GM19324 (cell line): ENCODE measurements around the gene SHMT2.

Experiments
- ATAC-seq: cut with Tn5 transposase; IDR thresholded peaks from one replicate; pipeline ENCODE4 v1.9.1; 2021; ENCODE audit warnings: mild to moderate bottlenecking, moderate library complexity; ENCODE audit not compliant: unreplicated experiment, low FRiP score

The SHMT2 gene

DNA sequence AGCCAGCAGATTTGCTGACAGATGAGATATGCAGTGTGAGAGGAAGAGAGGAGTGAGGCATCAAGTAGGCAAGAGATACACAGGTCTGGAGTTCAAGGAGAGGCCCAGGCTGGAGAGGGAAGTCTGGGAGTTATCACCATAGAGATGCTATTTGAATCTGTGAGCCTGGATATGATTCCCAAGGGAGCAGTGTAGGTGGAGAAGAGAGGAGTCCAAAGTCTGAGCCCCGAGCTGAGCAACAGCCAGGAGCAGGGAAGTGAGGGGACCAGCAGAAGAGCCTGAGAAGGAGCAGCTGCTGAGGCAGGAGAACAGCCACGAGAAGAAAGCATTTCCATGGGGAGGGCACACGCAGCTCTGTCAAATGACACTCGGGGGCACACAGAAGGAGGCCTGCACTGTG lies 33.1 kb upstream of the SHMT2 start:
- ATAC-seq = no peak

DNA sequence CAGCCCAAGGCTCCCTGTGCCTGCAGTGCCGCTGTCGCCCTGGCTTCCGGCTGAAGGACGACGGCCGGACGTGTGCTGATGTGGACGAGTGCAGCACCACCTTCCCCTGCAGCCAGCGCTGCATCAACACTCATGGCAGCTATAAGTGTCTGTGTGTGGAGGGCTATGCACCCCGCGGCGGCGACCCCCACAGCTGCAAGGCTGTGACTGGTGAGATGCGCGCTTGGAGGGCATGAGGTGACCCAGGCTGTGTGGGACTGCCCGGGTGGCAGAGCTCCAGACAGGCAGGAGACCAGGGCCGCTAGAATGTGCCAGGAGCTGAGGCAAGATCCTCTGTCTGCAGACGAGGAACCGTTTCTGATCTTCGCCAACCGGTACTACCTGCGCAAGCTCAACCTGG lies 32.6 kb upstream of the SHMT2 start:
- ATAC-seq = no peak

DNA sequence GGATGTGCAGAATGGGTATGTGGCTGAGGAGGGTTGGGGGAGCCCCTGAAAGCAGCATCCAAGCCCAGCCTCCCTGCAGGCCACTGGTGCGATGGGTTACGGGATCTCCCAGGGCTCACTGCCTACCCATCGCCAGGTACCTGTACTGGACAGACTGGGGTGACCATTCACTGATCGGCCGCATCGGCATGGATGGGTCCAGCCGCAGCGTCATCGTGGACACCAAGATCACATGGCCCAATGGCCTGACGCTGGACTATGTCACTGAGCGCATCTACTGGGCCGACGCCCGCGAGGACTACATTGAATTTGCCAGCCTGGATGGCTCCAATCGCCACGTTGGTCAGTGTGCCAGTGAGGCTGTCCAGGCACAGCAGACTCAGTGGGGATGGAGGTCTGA lies 31.2 kb upstream of the SHMT2 start:
- ATAC-seq = no peak

DNA sequence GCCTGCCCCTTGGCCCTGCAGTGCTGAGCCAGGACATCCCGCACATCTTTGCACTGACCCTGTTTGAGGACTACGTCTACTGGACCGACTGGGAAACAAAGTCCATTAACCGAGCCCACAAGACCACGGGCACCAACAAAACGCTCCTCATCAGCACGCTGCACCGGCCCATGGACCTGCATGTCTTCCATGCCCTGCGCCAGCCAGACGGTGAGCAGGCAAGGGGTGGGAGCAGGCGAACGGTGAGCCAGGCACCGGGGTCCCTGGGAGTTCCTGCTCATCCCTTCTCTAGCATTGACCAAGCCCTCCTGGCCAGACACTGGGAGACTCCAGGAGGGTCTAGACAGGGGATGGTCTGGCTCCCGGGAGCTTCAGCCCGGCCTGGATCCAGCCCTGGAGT lies 30.3 kb upstream of the SHMT2 start:
- no peak for ATAC-seq

DNA sequence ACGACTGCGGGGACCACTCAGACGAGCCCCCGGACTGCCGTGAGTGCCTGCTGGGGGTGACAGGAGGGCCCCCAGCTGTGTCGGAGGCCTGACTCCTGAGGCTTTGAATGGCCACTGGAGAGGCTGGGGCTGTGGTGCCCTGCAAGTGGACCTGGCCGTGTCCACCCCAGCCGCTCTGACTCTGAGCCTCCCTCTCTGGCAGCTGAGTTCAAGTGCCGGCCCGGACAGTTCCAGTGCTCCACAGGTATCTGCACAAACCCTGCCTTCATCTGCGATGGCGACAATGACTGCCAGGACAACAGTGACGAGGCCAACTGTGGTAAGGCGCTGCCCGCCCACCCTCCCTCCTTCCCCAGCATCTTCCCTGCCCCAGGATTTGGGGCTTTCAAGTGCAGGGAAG lies 29.0 kb upstream of the SHMT2 start:
- no peak for ATAC-seq

DNA sequence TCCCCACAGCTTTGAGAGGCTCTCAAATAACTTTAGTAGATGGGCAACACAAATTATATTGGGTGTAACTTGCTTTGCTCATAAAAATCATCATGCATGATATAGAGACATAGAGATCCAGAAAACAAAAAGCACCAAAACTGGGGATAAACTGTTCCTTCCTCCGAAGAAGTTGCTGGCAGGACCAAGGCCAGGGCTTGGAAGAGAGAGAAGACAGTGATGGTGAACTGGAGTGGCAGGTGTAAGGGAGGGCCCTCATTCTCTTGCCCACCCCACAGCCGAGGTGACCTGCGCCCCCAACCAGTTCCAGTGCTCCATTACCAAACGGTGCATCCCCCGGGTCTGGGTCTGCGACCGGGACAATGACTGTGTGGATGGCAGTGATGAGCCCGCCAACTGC lies 28.3 kb upstream of the SHMT2 start:
- ATAC-seq = no peak

DNA sequence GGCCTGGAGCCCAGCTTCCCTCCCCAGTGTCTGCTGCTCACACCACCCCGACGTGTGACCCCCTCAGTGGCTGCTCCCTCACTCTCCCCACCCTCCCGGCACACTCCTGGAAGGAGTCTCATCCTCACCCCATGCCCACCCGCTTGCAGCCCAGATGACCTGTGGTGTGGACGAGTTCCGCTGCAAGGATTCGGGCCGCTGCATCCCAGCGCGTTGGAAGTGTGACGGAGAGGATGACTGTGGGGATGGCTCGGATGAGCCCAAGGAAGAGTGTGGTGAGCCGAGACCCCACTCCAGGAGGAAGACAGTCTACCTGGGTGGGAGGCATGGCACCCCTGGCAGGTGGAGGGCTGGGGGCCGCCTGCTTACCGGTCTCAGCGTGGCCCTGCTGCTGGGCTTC lies 27.9 kb upstream of the SHMT2 start:
- no peak for ATAC-seq

DNA sequence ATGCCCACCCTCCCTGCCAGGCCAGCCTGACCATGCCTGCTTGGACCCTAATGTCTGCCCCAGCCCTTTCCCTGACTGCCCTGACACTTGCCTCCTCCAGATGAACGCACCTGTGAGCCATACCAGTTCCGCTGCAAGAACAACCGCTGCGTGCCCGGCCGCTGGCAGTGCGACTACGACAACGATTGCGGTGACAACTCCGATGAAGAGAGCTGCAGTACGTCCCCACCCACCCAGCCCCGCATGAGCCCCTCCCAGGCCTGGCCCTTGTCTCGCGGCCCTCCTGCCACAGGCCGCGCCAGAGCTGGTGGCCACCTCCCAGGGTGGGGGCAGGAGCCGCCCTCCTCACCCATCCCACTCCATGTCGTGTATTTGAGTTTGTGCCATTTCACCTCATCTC lies 27.2 kb upstream of the SHMT2 start:
- no peak for ATAC-seq

DNA sequence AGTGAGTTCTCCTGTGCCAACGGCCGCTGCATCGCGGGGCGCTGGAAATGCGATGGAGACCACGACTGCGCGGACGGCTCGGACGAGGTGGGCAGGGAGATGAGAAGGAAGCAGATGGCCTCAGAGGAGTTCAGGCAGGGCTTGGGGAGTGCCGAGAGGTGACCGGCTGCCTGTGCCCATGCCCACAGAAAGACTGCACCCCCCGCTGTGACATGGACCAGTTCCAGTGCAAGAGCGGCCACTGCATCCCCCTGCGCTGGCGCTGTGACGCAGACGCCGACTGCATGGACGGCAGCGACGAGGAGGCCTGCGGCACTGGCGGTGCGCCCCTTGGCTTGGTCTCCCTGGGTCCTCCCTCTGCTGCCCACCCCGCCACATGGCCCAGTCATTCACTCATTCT lies 26.3 kb upstream of the SHMT2 start:
- no peak for ATAC-seq

DNA sequence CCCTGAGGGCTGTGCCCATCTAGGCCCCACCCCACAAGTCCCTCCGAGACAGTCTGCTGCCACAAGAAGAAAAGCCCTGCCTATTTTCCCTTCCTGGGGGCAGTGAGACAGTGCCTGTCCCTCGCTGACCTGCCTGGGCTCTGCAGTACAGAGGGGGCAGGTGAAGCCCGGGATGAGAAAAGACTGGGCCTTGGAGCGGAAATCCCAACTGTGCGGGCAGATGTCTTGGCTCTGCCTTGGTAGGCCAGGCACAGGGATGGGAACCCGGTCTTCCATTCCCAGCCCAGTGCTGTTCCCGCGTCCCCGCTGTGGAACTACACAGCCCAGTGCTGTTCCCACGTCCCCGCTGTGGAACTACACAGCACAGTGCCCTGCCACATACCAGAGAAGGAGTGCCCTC lies 25.7 kb upstream of the SHMT2 start:
- ATAC-seq = no peak

DNA sequence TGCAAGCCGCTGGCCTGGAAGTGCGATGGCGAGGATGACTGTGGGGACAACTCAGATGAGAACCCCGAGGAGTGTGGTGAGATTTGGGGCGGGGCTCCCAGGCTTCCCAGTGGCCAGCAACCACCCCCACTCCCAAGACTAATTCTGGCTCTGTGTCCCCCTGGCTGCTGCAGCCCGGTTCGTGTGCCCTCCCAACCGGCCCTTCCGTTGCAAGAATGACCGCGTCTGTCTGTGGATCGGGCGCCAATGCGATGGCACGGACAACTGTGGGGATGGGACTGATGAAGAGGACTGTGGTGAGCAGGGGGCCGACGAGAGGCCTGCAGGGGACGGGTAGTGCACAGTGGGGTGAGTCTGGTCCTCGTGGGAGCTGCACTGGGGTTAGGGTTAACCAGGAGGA lies 25.1 kb upstream of the SHMT2 start:
- no peak for ATAC-seq

DNA sequence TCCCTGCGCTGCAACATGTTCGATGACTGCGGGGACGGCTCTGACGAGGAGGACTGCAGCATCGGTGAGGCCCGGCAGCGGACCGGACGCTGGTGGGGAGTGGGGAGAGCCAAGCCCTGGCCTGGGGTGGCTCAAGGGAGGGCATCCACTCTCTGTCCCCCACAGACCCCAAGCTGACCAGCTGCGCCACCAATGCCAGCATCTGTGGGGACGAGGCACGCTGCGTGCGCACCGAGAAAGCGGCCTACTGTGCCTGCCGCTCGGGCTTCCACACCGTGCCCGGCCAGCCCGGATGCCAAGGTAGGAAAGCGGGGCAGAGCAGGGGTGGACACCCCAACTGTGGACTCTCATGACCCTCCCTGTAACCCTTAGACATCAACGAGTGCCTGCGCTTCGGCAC lies 24.3 kb upstream of the SHMT2 start:
- no peak for ATAC-seq

DNA sequence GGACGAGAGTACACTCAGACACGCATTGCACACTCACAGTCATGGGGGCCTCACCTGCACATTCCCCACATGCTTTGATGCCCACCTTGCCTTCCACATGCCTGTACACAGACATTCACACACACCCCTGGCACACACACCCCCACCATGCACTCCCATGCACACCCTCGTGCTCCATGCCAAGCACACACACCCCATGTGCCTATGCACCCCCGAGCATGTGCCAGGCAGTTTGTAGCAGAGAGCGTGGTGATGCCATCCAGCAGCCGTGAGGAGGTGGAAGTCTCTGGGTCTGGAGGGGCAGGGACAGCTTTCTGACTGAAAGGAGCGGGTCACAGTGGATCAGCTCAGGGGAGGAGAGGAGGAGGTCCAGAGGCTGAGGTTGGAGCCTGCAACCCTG lies 23.6 kb upstream of the SHMT2 start:
- no peak for ATAC-seq

DNA sequence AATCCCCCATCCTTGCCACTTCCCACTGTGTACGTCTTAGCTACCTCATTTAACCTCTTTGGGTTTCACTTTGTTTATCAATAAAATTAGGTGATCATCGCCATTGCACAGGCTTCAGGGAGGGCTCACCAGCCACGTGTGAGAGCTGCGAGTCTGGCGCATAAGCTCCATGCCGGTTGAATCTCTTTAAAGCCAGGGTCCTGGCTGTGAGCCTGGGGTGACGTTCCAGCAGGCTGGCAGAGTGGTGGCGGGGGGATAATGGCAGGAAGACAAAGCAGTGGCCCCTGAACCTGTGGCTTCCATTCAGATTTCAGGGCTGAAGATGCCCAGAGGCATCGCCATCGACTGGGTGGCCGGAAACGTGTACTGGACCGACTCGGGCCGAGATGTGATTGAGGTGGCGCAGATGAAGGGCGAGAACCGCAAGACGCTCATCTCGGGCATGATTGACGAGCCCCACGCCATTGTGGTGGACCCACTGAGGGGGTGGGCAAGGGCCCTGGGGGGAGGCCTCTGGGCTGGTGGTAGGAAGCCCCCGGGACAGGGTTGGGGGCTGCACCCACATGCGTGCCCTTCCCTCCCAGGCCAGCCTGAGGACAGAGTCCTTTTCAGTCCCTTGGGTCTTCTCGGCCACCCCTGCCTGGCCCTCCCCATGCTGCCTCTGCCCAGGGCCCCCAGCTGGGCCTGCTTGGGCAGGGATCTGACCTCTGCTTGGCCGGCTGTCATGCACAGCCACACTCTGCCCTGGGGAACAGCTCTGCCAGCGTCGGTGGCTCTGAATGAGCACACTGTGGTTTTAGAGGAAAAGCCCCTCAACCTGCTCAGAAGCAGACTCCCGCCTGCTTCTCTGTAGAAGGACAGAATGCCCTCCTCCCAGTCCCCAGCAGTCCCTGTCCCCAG lies 21.5 kb upstream of the SHMT2 start:
- ATAC-seq = no peak

DNA sequence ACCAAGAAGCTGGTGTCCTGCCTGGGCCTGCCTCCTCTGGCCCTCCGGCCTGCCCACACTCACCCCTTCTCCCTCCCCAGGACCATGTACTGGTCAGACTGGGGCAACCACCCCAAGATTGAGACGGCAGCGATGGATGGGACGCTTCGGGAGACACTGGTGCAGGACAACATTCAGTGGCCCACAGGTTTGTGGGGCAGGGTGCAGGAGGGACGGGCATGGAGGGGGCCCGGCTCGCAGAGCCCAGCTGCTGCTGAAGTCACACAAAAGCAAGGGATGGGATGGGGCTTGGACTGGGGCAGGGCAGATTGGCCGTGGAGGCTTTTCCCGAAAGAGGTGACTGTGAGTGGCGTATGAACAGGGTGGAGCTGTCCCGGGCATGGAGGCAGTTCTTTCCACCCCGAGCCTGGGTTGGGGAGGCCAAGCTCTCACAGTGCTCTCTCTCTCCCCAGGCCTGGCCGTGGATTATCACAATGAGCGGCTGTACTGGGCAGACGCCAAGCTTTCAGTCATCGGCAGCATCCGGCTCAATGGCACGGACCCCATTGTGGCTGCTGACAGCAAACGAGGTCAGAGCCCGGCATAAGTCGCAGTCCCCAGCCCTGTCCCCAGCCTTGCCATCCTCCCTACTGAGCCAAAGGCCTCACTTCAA lies 20.8 kb upstream of the SHMT2 start:
- no peak for ATAC-seq

DNA sequence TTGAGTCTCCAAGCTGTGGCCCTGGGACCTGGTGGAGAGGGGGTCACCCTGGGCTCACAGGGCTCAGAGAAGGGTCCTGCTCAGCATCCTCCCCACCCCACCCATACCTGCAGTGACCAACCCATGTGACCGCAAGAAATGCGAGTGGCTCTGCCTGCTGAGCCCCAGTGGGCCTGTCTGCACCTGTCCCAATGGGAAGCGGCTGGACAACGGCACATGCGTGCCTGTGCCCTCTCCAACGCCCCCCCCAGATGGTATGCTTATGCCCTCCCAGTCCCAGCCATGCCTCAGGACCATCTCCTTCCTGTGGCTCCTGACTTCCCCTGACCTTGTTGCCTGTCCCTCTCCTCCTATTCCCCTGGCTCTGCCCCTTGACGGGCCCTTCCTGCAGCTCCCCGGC lies 19.6 kb upstream of the SHMT2 start:
- no peak for ATAC-seq

DNA sequence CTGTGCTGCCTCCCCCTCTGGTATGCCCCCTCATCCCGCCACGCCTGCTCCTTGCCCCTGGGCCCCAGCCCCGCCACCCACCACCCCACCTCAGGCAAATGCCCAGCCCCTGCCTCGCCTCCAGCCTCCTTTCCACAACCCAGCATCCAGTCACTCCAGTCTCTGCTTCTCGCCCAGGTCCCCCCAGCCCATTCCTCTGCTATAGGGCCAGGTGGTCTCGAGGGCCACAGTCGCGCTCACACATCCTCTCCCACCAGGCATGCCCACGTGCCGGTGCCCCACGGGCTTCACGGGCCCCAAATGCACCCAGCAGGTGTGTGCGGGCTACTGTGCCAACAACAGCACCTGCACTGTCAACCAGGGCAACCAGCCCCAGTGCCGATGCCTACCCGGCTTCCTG lies 19.1 kb upstream of the SHMT2 start:
- ATAC-seq = no peak

DNA sequence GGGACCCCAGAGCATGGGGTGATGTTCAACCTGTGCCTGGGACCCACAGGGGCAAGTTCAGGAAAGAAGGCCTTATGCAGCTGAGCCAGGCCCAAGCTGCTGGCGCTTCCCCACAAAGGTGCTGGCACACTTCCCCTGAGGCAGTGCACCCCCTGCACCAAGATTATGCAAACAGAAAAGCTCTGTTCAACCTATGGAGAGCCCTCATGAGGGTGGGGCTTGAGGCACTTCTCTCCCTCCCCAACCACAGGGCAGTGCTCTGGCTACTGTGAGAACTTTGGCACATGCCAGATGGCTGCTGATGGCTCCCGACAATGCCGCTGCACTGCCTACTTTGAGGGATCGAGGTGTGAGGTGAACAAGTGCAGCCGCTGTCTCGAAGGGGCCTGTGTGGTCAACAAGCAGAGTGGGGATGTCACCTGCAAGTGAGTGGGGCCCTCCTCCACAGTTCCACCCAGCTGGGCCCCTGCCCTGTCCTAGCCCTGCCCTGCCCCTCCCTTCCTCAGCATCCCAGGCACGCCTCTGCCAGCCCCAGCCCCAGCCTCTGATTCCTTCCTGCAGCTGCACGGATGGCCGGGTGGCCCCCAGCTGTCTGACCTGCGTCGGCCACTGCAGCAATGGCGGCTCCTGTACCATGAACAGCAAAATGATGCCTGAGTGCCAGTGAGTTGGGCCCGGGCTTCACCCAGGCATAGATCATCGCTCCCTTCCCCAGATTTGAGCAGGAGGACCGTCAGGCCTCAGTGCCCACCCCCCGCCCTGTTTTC lies 18.4 kb upstream of the SHMT2 start:
- no peak for ATAC-seq

DNA sequence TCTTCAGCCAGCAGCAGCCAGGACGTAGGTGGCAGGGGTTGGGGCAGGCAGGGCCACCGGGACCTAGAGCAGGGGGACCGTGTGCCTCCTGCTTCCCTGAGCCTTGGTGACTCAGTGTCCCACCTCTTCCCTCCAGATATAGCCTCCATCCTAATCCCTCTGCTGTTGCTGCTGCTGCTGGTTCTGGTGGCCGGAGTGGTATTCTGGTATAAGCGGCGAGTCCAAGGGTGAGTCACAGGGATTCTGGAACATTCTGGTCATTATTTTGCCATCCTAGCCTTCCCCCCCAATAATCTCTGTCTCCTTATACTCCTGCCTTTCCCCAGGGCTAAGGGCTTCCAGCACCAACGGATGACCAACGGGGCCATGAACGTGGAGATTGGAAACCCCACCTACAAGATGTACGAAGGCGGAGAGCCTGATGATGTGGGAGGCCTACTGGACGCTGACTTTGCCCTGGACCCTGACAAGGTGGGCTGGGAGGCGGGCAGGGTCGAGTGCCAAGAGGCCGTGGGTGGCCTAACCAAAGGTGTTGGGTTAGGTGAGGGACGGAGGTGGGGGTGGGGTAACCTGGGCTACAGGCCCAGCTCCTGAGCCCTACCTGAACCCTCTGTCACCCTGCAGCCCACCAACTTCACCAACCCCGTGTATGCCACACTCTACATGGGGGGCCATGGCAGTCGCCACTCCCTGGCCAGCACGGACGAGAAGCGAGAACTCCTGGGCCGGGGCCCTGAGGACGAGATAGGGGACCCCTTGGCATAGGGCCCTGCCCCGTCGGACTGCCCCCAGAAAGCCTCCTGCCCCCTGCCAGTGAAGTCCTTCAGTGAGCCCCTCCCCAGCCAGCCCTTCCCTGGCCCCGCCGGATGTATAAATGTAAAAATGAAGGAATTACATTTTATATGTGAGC lies 17.5 kb upstream of the SHMT2 start:
- ATAC-seq = no peak

DNA sequence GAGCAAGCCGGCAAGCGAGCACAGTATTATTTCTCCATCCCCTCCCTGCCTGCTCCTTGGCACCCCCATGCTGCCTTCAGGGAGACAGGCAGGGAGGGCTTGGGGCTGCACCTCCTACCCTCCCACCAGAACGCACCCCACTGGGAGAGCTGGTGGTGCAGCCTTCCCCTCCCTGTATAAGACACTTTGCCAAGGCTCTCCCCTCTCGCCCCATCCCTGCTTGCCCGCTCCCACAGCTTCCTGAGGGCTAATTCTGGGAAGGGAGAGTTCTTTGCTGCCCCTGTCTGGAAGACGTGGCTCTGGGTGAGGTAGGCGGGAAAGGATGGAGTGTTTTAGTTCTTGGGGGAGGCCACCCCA lies 16.8 kb upstream of the SHMT2 start:
- ATAC-seq = no peak
